ENCODE measurements around the gene CADPS.

The CADPS gene

GRCh38 chr3:62874711-62875557, at the start of gene CADPS:
Gene CADPS (minus strand): TSS chr3:62875416. CDS start chr3:62875029, 387 bp downstream.
- no peak for DNase-seq (ENCODE audit: low read depth)
- no peak for TF ChIP-seq CTCF (IDR thresholded peaks at IDR 0.05; ENCODE audit: low read depth, low read length, missing control alignments)
- no peak within 1 kb of the TSS for H3K4me3 ChIP-seq (ENCODE audit: low read depth, low read length)

GRCh38 chr3:62923066-62923465, 47.9 kb upstream of the CADPS start:
- TF ChIP-seq CTCF (IDR thresholded peaks at IDR 0.05; ENCODE audit: low read depth, low read length, missing control alignments): no peak
- no peak overlapping the region for H3K4me3 ChIP-seq (ENCODE audit: low read depth, low read length)
- DNase-seq (ENCODE audit: low read depth): no peak

GRCh38 chr3:62922326-62922725, 47.1 kb upstream of the CADPS start:
- no peak overlapping the region for H3K4me3 ChIP-seq (ENCODE audit: low read depth, low read length)
- no peak for TF ChIP-seq CTCF (IDR thresholded peaks at IDR 0.05; ENCODE audit: low read depth, low read length, missing control alignments)
- no peak for DNase-seq (ENCODE audit: low read depth)

- no peak for DNase-seq (ENCODE audit: low read depth)
- no peak for TF ChIP-seq CTCF (IDR thresholded peaks at IDR 0.05; ENCODE audit: low read depth, low read length, missing control alignments)
- H3K4me3 ChIP-seq (ENCODE audit: low read depth, low read length): no peak overlapping the region
Measured at GRCh38 chr3:62920466-62920784, 45.2 kb upstream of the CADPS start.

GRCh38 chr3:62919784-62920465, 44.7 kb upstream of the CADPS start:
- no peak for TF ChIP-seq CTCF (IDR thresholded peaks at IDR 0.05; ENCODE audit: low read depth, low read length, missing control alignments)
- no peak overlapping the region for H3K4me3 ChIP-seq (ENCODE audit: low read depth, low read length)
- DNase-seq (ENCODE audit: low read depth): no peak

GRCh38 chr3:62918777-62919176, 43.6 kb upstream of the CADPS start:
- H3K4me3 ChIP-seq (ENCODE audit: low read depth, low read length): no peak overlapping the region
- no peak for TF ChIP-seq CTCF (IDR thresholded peaks at IDR 0.05; ENCODE audit: low read depth, low read length, missing control alignments)
- DNase-seq (ENCODE audit: low read depth): no peak

Data from GM12864 (cell line).